ENCODE results near the gene PGGT1B.

The PGGT1B gene

DNA sequence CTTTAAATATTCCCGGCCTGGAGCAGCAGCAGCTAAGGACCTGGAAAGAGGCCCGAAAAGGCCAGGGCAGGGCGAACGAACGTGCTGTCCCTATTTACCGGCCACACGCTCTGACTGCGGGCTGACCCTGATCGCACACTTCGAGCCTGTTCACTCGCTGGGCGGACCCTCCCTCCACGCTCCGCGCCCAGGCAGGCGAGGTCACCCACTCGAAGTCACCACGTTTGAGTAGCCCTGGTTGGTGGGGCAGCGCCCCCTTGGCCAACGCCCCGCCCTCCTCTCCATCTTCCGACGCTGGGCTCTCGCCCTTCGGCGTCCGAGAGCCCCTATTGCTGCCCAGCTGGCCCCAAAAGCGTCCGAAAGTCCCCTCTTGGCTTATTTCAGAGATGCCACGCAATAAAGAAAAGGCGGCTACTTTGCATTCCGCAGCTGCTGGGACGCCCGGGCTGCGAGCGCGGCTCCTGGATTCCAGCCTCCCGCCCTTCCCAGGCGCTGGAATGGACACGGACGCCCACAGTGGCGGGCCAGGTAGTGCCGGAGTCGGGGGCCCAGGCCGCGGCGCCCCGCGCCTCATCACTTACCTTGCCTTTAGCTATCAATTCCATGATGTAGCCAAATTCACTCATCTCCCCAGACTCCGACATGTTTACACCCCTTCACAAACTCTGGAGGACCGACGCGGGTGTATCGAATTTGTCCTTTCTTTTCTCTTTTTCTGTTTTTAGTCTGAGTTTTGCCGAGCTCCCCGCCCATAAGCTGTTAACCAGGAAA lies 83.1 kb downstream of the PGGT1B start:
- DNase-seq: no peak

DNA sequence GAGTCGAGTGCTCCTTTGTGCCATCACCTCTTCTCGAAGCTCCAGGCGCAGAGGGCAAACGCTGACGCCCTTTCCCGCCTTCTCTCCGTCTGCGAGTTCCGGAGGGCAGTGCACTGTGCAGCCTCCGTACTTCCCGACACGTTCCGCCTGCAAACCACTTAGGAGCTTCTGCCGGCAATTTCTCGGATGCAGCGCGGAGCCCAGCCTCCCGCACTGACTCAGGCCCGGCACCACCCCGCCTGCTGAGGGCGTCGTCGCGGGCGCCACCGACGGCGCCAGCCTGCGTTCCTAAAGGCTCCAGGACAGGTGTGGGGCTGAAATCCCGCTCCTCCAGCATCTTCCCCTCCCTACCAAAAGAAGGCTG lies 83.7 kb downstream of the PGGT1B start:
- peak; percentile 1 for DNase-seq

DNA sequence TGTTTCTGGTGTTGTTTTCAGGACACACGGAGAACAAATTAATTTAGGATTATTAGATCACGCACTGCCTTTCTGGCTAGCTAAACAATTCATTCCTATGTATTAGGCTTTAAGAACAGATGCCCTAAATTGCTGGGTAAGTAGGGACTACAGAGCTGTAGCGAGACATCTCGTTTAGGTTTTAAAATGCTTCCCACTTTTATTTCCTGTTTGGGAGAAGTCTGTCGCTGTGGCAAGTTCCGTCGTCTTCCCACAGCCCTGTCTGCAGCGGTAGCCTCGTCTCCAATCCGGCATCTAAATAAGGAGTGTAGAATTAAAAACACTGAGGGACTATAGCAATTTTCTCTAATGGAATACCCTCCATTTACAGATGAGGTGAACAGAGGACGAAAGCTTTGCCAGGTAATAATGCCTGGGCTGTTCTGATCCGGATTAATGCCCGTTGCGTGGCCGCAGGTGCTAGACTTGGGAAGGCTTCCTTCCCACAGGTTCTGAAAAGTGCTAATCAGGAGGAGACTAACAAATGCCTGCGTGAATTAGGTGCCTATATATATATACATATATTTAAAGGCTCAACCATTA lies 91.7 kb downstream of the PGGT1B start:
- peak; percentile 0 for DNase-seq

DNA sequence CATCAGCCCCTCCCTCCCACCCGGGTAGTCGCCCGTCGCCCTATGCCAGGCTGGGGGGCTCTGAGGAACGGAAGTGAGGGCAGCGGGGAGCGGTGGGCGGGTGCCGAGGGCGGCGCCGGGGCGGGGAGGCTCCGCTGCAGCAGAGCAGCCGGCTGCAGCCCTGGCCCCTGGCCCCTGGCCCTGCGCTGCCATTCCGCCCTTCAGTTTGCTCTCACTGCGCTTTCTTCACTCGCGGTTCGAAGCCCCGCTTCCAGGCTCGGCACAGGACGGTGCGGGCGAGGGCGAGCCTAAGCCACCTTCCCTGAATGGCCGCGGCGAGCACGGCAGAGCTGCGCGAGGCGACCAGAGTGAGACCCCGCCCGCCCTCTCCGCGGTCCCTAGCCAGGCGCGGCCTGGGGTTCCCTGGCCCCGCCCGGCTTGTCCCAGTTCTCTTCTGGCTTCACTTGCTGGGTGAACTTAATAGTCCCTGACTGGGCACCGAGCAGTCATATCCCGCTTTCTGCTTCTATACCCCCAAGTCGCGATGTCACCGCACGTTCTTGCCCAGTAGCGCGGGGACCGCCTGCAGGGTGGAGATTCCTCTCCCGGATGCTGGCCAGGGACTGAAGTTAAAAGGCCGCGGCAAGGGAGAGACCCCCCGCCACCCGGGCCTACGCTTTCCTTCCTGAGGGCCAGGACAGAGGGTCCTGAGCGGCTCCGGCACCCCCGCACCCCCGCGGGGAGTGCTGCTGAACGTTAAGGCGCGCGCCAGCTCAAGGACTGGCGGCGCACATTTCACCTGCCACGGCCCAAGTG lies 92.3 kb downstream of the PGGT1B start:
- DNase-seq: no peak

DNA sequence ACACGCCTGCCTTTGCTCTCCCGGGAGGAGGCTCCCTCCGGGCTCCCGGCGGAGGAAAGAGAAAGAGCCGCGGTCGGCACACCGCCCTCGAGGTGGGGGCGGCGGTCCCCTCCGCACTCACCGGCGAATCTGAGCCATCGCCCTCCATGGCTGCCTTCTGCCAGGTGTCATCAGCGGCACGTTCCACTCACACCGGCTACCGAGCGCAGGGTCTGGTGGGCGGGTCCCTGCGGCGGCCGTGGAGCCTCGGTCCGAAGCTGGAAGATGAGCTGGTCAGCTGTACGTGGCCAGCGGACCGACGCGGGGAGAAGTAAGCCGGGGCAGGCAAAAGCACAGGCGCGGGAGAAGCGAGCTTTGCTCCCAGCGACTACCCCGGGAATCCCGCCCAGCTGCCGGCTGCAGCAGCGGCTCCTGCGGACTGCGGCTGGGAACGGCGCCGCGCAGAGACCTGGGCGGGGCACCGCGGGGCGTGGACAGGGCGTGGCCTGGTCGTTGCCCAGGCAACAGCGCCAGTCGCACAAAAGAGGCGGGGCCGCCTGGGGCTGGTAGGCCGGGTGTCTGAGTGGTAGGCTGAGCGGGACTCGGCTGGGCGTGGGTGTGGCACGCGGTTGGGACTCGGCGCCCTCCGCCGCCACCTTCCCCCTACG lies 93.1 kb downstream of the PGGT1B start, which contains the start of gene TRIM36:
Gene TRIM36, minus strand, starts transcription at position 422 of the 647 bp plus-strand sequence. Its CDS starts 274 bp downstream, at position 148.
- peak; percentile 90 for DNase-seq

DNA sequence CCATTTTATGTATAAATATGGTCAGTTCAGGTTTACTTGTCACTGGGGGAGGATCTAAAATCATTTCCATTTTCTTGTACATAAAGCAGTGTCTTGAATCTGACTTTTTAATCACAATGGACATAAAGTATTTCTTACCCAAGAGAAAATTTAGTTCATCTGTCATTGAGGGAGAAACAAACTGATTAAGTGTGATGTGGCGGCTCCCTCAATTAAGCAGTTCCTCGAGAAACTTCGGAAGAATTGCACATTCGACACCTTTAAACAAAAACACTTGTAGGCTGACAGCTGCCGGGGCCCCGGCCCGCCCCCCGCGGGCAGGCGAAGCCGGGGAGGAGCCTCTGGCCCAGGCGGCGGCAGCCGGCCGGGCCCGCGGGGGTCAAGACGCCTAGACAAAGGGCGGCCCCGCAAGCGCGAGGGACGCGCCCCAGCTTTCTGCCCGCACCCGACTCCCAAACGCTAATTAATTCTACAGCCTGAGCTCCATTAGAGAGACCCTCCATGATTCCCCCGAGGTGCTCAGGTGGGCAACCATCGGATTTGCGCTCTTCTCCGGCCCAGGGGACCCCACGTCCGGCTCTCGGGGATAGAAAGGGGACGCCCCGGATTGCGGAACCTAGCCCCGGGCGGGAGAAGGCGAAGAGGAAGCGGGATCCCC lies 93.7 kb downstream of the PGGT1B start:
- DNase-seq: no peak

DNA sequence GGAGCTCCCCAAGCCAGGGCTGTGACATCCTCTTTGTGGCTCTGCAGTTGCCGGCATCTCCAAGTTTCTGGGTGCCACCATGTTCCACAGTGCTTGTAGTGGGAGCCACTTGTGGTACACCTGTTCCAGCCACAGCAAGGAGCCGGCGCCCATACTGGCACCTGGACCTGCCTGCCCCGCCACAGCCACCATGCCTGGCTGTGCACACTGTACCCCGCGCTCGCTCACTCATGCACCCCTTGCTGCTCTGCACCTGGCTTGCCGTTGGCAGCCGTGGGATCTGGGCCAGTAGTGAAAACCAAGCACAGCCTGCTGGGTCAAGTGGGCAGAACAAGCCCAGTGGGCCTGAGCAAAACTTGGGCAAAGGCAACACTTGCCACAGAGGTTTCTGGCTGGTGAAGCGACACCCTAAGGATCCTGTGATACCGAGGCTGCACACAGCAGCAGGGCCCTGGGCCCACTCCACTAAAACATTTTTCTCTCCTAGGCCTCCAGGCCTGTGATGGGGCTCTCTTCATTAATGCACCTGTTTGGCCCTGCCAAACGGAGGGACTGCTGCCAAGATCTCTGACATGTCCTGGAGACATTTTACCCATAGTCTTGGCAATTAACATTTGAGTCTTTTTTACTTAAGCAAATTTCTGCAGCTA lies 95.8 kb downstream of the PGGT1B start:
- no peak for DNase-seq

DNA sequence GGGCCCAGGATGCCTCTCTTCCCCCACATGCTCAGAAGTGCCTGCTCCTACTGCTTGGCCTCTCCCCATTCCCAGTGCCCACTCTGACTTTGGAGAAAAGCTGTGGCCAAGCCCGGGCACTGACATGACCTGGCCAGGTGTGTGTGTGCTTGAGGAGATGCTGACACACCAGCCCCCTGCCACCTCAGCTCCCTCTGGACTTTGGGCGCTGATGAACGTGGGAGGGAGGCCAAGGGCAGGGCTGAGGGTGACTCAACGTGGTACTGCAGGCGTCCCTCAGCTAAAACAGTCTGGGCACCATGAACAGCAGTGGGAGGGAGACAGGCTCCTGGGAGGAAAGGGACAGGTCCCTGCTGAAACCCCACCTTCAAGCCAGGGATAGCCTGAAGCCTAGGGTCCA lies 96.9 kb downstream of the PGGT1B start:
- DNase-seq: no peak

DNA sequence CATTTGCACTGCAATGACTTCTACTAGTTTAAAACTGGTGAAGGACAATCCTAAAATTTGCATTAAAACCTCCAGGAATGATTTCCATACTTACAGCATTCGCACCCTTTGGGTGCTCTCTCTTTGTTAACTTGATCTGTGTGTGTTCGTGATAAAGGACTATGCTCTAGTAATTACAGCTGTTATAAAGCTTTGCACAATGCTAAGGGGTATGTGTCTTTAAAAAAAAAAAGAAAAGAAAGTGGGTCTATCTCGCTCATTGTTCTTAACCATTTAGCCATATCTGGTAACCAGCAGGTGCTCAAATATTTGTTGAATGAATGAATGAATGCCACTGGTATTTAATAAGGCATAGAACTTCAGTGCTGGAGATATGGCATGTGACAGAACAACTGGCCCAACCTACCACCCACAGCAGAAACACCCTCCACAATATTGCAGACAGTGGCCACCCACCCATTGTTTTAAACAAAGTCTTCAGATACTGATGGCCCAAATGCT lies 101.7 kb downstream of the PGGT1B start:
- no peak for DNase-seq

Data from CD4-positive, alpha-beta T cell treated with Interleukin-12 subunit alpha and Interleukin-12 subunit beta, for 1 hour (primary cell).